Mucosa of gallbladder (tissue), 1 donor: ENCODE data around the gene HBEGF. TPM values are rescaled to one million over a fixed set of nuclear protein-coding genes. Genes with fewer than 3 reads are reported as not detected.
"Not testable (repeated sequence)": the region's sequence is repeated elsewhere in the genome, so short reads cannot be mapped to it uniquely, and the experiment has no call there.

Experiments used
- DNase-seq: peaks from one replicate; pipeline ENCODE4 v3.0.0-alpha.2; 2020; ENCODE audit warnings: low spot score
- total RNA-seq: library from RNA; stranded (reverse); gene quantifications from one replicate; pipeline ENCODE4 v1.2.1, GENCODE V29; 2021
- donor health status: DM: no; HTN: no; CAD: no.

The HBEGF gene
- total RNA-seq, 1 donor from 2014 or later, result 21.2 TPM

GRCh38 chr5:140360681-140361479 lies 14.5 kb upstream of the HBEGF start:
- no peak for DNase-seq

GRCh38 chr5:140360101-140360500 lies 13.7 kb upstream of the HBEGF start, which contains the start of gene SLC4A9:
Gene SLC4A9, plus strand, starts transcription at chr5:140360194. Its CDS starts 43 bp downstream, at chr5:140360237.
- DNase-seq, result no peak

- no peak for DNase-seq
Measured at GRCh38 chr5:140358738-140359310, 12.4 kb upstream of the HBEGF start.

DNA sequence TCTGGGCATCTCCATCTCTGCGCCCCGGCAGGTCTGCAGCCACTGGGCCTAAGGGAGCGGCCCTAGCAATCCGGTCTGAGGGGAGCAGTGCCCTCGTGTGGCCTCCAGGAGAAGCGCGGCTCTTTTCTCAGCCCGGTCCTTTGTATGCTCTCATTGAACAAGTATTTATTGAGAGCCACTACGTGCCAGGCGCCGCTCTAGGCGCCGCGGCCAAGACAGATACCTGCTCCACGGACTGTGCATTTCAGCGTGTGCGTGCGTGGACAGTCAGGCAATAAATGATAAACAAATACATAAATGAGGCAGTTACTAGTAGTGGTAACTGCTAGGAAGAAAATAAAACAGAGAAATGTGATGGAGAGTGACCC lies 11.3 kb upstream of the HBEGF start:
- DNase-seq, result peak; percentile 92

GRCh38 chr5:140356853-140357725 lies 10.7 kb upstream of the HBEGF start:
- DNase-seq, result no peak

- no peak for DNase-seq
Measured at GRCh38 chr5:140355546-140355945, 9.1 kb upstream of the HBEGF start.

GRCh38 chr5:140351609-140352334 lies 5.4 kb upstream of the HBEGF start:
- peak; percentile 80 for DNase-seq

DNA sequence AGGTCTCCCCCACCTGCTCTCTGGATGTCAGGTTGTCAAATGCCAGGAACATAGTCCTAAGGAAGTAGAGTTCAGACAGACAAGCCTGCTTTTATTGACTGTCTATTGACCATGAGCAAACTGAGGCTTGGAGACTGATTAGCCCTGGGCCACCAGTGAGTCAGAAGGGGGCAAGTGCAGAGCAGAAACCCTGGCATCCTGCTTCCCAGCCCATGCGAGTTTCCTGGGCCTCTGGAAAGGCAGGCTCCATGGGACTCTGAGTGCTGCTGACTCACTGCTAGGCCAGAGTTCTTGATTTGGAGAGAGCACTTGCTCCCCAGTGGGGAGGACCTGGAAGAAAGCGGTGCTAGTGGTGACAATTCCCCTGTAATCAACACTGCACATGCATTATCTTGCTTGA lies 2.8 kb upstream of the HBEGF start:
- DNase-seq, result peak; percentile 49

GRCh38 chr5:140348104-140348503 lies 1.7 kb upstream of the HBEGF start:
- no peak for DNase-seq

- no peak for DNase-seq
Measured at GRCh38 chr5:140347360-140347759, 957 bp upstream of the HBEGF start.

DNA sequence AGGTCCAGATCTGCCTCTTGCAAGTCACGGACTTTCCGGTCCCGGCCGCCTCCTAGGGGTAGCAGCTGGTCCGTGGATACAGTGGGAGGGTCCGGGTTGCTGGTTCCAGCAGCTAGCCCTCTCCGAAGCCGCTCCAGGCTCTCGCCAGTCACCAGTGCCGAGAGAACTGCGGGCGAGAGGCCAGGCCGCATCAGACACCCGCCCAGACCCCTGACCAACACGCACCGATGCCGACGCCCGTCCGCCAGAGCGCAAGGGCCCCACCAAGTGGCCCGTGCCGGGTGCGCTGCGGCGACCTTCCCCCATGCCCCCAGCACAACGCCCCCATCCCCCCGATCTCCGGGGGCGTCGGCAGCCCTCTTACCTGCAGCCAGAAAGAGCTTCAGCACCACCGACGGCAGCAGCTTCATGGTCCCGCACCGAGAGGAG lies 470 bp downstream of the HBEGF start:
- DNase-seq, result peak; percentile 45

GRCh38 chr5:140344683-140345423 lies 1.6 kb downstream of the HBEGF start:
- DNase-seq, result peak; percentile 61

- not testable (repeated sequence) for DNase-seq
Measured at GRCh38 chr5:140343849-140344248, 2.6 kb downstream of the HBEGF start.

- no peak for DNase-seq
Measured at GRCh38 chr5:140342896-140343295, 3.5 kb downstream of the HBEGF start.

GRCh38 chr5:140342287-140342686 lies 4.1 kb downstream of the HBEGF start:
- DNase-seq, result peak; percentile 42

DNA sequence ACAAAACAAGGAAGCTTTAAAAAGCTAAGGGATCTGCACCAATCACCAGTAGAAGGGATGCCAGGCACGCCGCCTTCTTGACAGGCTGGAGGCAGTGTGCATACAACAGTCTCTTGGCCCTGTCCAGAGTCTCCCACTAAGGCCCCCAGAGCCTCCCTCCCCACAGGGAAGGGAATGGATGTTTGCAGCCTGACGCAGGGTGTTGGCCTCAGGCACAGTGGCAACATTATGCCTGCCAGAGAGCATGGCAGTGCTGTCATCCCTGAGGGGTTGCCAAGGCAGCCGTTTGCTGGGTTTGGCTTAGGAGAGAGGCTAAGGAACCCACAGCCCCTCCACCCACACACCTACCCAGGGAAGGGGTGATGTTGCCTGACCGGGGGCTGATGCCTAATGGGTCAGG lies 4.8 kb downstream of the HBEGF start:
- peak; percentile 51 for DNase-seq

DNA sequence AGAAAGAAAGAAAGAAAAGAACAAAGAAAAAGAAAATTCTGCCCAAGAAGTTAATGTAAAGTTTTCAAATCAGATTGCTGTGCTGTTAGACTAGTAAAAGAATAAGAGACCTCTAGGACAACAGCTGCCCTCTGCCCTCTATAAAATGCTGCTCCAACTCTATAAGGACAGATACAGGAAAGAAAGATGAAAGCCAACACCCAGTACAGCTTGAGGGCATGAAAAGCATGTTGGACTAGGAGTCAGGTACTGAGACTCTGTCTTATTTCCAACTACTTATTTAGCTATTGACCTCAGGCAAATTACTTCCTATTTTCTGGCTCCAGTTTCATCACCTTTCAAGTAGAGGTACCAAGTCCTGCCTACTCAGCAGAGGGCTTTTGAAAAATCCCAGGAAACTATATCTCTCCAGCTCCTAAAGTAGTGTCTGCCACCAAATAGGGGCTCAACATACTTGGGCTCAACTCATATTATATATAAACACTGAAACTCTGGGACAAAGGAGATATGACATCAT lies 5.7 kb downstream of the HBEGF start:
- DNase-seq, result no peak

GRCh38 chr5:140339636-140340035 lies 6.8 kb downstream of the HBEGF start:
- no peak for DNase-seq

DNA sequence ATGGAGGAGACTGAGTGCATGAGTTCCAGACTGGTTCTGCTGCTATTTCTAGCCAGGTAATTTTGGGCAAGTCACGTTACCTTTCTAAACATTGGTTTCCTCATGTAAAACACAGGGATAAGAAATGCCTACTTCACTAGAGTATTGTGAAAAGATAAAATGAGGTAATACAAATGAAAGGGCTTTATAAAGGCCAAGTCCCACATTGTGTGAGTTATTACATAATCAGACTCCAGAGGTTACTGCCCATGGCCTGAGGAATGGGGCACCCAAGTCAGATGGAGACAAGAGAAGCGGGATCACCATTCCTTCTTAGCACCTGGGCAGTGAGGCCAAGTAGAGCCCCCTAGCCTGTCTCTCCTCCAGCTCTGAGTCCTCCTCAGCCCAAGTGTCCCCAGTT lies 7.5 kb downstream of the HBEGF start:
- no peak for DNase-seq

GRCh38 chr5:140338336-140338735 lies 8.1 kb downstream of the HBEGF start:
- DNase-seq, result no peak

DNA sequence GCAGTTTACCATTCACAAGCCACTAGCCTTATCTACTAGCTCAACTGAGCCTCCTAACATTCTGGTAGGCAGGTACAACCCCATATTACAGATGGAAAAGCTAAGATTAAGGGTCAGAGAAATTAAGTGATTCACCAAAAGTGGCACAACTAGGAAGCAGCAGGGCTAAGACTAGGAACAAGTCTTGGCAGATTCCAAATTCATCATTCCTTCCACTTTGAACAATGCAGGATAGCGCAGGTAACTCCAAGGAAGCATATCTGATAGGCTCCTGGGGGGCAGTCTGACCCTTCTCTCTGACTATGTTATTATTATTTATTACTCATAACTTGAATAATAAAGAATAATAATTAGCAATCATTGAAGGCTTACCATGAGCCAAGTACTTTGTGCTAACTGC lies 8.5 kb downstream of the HBEGF start:
- no peak for DNase-seq
